Activated T-helper 17 cell treated with anti-CD3 and anti-CD28 coated beads, Interleukin-2, amount 50 U/mL, for 72 hours (primary cell): ENCODE measurements around the gene GNB1L. TPM values are rescaled to one million over a fixed set of nuclear protein-coding genes. Genes with fewer than 3 reads are reported as not detected.
A peak's percentile ranks its signal among the peaks of the same experiment; 100 is the strongest.

ENCODE experiments used
- ATAC-seq: fragments of 150-1000 bp; cut with Tn5 transposase; replicated peaks from 2 replicates; pipeline ENCODE4 v1.10.0; 2021; ENCODE audit warnings: mild to moderate bottlenecking, moderate library complexity
- H3K27ac Mint-ChIP-seq: one replicate; pipeline ENCODE4 v1.8.0; 2022; ENCODE audit warnings: mixed read lengths
- H3K27me3 Mint-ChIP-seq: one replicate; pipeline ENCODE4 v1.8.0; 2022; ENCODE audit warnings: mixed read lengths
- H3K36me3 Mint-ChIP-seq: one replicate; pipeline ENCODE4 v1.8.0; 2022; ENCODE audit warnings: low read depth, mild to moderate bottlenecking, mixed read lengths
- H3K4me1 Mint-ChIP-seq: one replicate; pipeline ENCODE4 v1.8.0; 2022; ENCODE audit warnings: mixed read lengths
- H3K4me3 Mint-ChIP-seq: one replicate; pipeline ENCODE4 v1.8.0; 2022; ENCODE audit warnings: mild to moderate bottlenecking, mixed read lengths
- H3K9me3 Mint-ChIP-seq: one replicate; pipeline ENCODE4 v1.8.0; 2022; ENCODE audit warnings: mixed read lengths
- total RNA-seq, 2 donors: library from RNA; stranded (reverse); gene quantifications; one replicate each; pipeline ENCODE4 v1.2.3, GENCODE V29; 2022

The GNB1L gene
- 10 to 100 TPM; 10.8 to 14.4 TPM for total RNA-seq

GRCh38 chr22:19854778-19855503 lies at the start of gene GNB1L, which contains the start of gene RTL10:
GNB1L (minus strand) TSS chr22:19854874; CDS start chr22:19821355, 33,519 bp downstream.
RTL10 (minus strand) TSS chr22:19854874; CDS start chr22:19852261, 2,613 bp downstream.
- H3K4me3 Mint-ChIP-seq: peak within 1 kb of the TSS; percentile 97
- peaks cover 25% of the 10 kb centered on the region for H3K36me3 Mint-ChIP-seq
- ATAC-seq: peak; percentile 91
- H3K9me3 Mint-ChIP-seq: no peaks in the 10 kb centered on the region
- H3K27me3 Mint-ChIP-seq: no peaks in the 10 kb centered on the region
- H3K27ac Mint-ChIP-seq: peak within 1 kb of the TSS; percentile 96
- H3K4me1 Mint-ChIP-seq: peaks cover 32% of the 10 kb centered on the region

GRCh38 chr22:19904174-19904856 lies 49.6 kb upstream of the GNB1L start:
- Mint-ChIP-seq H3K27me3 (no peaks in the 10 kb centered on the region), H3K27ac (no peak overlapping the region), H3K4me1 (no peaks in the 10 kb centered on the region), H3K4me3 (no peak overlapping the region), H3K9me3 (no peaks in the 10 kb centered on the region), H3K36me3 (no peaks in the 10 kb centered on the region)
- no peak for ATAC-seq

GRCh38 chr22:19903513-19903912 lies 48.8 kb upstream of the GNB1L start:
- no peak for ATAC-seq
- H3K36me3 Mint-ChIP-seq: no peaks in the 10 kb centered on the region
- H3K27me3 Mint-ChIP-seq: no peaks in the 10 kb centered on the region
- H3K4me1 Mint-ChIP-seq: no peaks in the 10 kb centered on the region
- H3K27ac Mint-ChIP-seq: no peak overlapping the region
- no peaks in the 10 kb centered on the region for H3K9me3 Mint-ChIP-seq
- no peak overlapping the region for H3K4me3 Mint-ChIP-seq

- ATAC-seq: no peak
- H3K27me3 Mint-ChIP-seq: no peaks in the 10 kb centered on the region
- H3K36me3 Mint-ChIP-seq: no peaks in the 10 kb centered on the region
- no peak overlapping the region for H3K4me3 Mint-ChIP-seq
- H3K4me1 Mint-ChIP-seq: no peaks in the 10 kb centered on the region
- no peak overlapping the region for H3K27ac Mint-ChIP-seq
- no peaks in the 10 kb centered on the region for H3K9me3 Mint-ChIP-seq
These were observed 48.4 kb upstream of the GNB1L start for GRCh38 chr22:19903031-19903430.

- no peaks in the 10 kb centered on the region for H3K4me1 Mint-ChIP-seq
- no peak overlapping the region for H3K27ac Mint-ChIP-seq
- H3K36me3 Mint-ChIP-seq: no peaks in the 10 kb centered on the region
- no peaks in the 10 kb centered on the region for H3K9me3 Mint-ChIP-seq
- ATAC-seq: no peak
- H3K4me3 Mint-ChIP-seq: no peak overlapping the region
- no peaks in the 10 kb centered on the region for H3K27me3 Mint-ChIP-seq
These were observed 47.6 kb upstream of the GNB1L start for GRCh38 chr22:19902245-19902715.

GRCh38 chr22:19901577-19902244 lies 47.0 kb upstream of the GNB1L start:
- no peaks in the 10 kb centered on the region for H3K9me3 Mint-ChIP-seq
- no peaks in the 10 kb centered on the region for H3K27me3 Mint-ChIP-seq
- H3K4me1 Mint-ChIP-seq: no peaks in the 10 kb centered on the region
- H3K36me3 Mint-ChIP-seq: no peaks in the 10 kb centered on the region
- H3K4me3 Mint-ChIP-seq: no peak overlapping the region
- no peak for ATAC-seq
- no peak overlapping the region for H3K27ac Mint-ChIP-seq

- H3K9me3 Mint-ChIP-seq: no peaks in the 10 kb centered on the region
- no peaks in the 10 kb centered on the region for H3K4me1 Mint-ChIP-seq
- no peak overlapping the region for H3K27ac Mint-ChIP-seq
- H3K27me3 Mint-ChIP-seq: no peaks in the 10 kb centered on the region
- no peak overlapping the region for H3K4me3 Mint-ChIP-seq
- no peaks in the 10 kb centered on the region for H3K36me3 Mint-ChIP-seq
- no peak for ATAC-seq
These were observed 46.2 kb upstream of the GNB1L start for GRCh38 chr22:19900707-19901436.

- H3K27ac Mint-ChIP-seq: no peak overlapping the region
These were observed 44.3 kb upstream of the GNB1L start for GRCh38 chr22:19898831-19899567.

GRCh38 chr22:19898145-19898544 lies 43.5 kb upstream of the GNB1L start:
- no peak for ATAC-seq
- no peak overlapping the region for H3K4me3 Mint-ChIP-seq
- H3K27ac Mint-ChIP-seq: no peak overlapping the region
- no peaks in the 10 kb centered on the region for H3K9me3 Mint-ChIP-seq
- no peaks in the 10 kb centered on the region for H3K27me3 Mint-ChIP-seq
- no peaks in the 10 kb centered on the region for H3K36me3 Mint-ChIP-seq
- H3K4me1 Mint-ChIP-seq: no peaks in the 10 kb centered on the region

More at GRCh38 chr22:19898831-19899567, 44.3 kb upstream of the GNB1L start:
- H3K36me3 Mint-ChIP-seq: no peaks in the 10 kb centered on the region
- no peaks in the 10 kb centered on the region for H3K9me3 Mint-ChIP-seq
- H3K4me1 Mint-ChIP-seq: no peaks in the 10 kb centered on the region
- H3K4me3 Mint-ChIP-seq: no peak overlapping the region
- H3K27me3 Mint-ChIP-seq: no peaks in the 10 kb centered on the region
- ATAC-seq: no peak

- Mint-ChIP-seq H3K4me1 (no peaks in the 10 kb centered on the region), H3K27ac (no peak overlapping the region), H3K4me3 (no peak overlapping the region), H3K36me3 (no peaks in the 10 kb centered on the region), H3K9me3 (no peaks in the 10 kb centered on the region), H3K27me3 (no peaks in the 10 kb centered on the region)
- ATAC-seq: no peak
These were observed 43.1 kb upstream of the GNB1L start for GRCh38 chr22:19897726-19898125.

GRCh38 chr22:19896665-19897355 lies 42.1 kb upstream of the GNB1L start:
- H3K36me3 Mint-ChIP-seq: no peaks in the 10 kb centered on the region
- H3K4me3 Mint-ChIP-seq: no peak overlapping the region
- no peak for ATAC-seq
- H3K9me3 Mint-ChIP-seq: no peaks in the 10 kb centered on the region
- H3K27me3 Mint-ChIP-seq: no peaks in the 10 kb centered on the region
- H3K27ac Mint-ChIP-seq: no peak overlapping the region
- peaks cover 6% of the 10 kb centered on the region for H3K4me1 Mint-ChIP-seq

- Mint-ChIP-seq H3K27ac (no peak overlapping the region), H3K4me3 (no peak overlapping the region), H3K36me3 (no peaks in the 10 kb centered on the region), H3K9me3 (no peaks in the 10 kb centered on the region), H3K4me1 (peaks cover 12% of the 10 kb centered on the region), H3K27me3 (no peaks in the 10 kb centered on the region)
- no peak for ATAC-seq
These were observed 40.6 kb upstream of the GNB1L start for GRCh38 chr22:19895160-19895849.

- H3K27ac Mint-ChIP-seq: no peak overlapping the region
- no peaks in the 10 kb centered on the region for H3K36me3 Mint-ChIP-seq
- H3K9me3 Mint-ChIP-seq: no peaks in the 10 kb centered on the region
- peak overlapping the region; percentile 87 for H3K4me3 Mint-ChIP-seq
- no peak for ATAC-seq
- no peaks in the 10 kb centered on the region for H3K27me3 Mint-ChIP-seq
- H3K4me1 Mint-ChIP-seq: peaks cover 12% of the 10 kb centered on the region
These were observed 38.7 kb upstream of the GNB1L start for GRCh38 chr22:19893363-19893762.
